H54 (cell line): Measurements from ENCODE around the gene IGSF21.

Experiments
- DNase-seq: peaks from one replicate; pipeline ENCODE4 v3.0.0; 2011; ENCODE audit warnings: low spot score, mixed read lengths; ENCODE audit not compliant: insufficient read length
- FAIRE-seq: peaks from 3 replicates; lab custom pipeline; 2011; peaks lifted over from hg19 to GRCh38; lab: Jason Lieb, UNC
- POLR2A ChIP-seq: IDR thresholded peaks from 2 replicates; pipeline ENCODE4 v1.6.1; 2011; ENCODE audit warnings: low read depth, mild to moderate bottlenecking, low read length

IGSF21 gene

GRCh38 chr1:18240906-18241305, 133.3 kb downstream of the IGSF21 start:
- FAIRE-seq (no peak), DNase-seq (no peak)
- no peak for TF ChIP-seq POLR2A

- FAIRE-seq = no peak
- TF ChIP-seq POLR2A = no peak
- DNase-seq = no peak
These were observed 134.3 kb downstream of the IGSF21 start for GRCh38 chr1:18241891-18242290.

DNA sequence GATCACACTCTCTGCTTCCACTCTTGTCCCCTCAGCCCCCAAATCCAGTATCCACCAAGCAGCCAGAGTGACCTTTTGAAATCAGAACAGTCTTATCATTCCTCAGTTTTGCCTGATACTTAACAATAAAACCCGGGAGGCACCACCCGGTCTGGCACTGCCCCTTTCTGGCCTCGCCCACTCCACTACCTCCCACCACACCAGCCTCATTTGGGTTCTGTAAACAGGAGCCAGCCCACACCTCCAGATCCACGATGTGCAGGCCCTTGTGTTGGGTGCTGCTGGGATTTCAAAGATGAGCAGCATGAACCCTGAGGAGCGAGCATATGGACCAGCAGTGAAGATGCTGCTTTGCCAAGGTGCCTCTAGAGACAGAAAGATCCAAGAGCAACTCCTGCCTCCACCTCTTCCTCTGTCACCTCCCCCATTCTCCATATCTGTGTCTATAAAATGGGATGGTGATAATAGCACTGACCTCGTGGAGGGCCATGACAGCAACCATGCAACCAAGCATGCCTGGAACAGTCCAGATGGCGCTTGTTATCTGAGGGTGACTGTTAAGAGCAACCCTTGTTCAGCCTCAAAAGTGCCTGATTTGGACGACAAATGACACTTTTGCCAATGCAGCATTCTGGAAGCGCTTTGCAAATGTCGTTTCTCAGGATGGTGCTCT, 136.0 kb downstream of the IGSF21 start:
- FAIRE-seq (no peak), DNase-seq (no peak)
- no peak for TF ChIP-seq POLR2A

- no peak for TF ChIP-seq POLR2A
- no peak for FAIRE-seq
These were observed 137.2 kb downstream of the IGSF21 start for GRCh38 chr1:18244762-18245161.

GRCh38 chr1:18245647-18246046, 138.0 kb downstream of the IGSF21 start:
- TF ChIP-seq POLR2A = no peak
- no peak for DNase-seq
- FAIRE-seq = no peak

More at GRCh38 chr1:18244762-18245161, 137.2 kb downstream of the IGSF21 start:
- no peak for DNase-seq

DNA sequence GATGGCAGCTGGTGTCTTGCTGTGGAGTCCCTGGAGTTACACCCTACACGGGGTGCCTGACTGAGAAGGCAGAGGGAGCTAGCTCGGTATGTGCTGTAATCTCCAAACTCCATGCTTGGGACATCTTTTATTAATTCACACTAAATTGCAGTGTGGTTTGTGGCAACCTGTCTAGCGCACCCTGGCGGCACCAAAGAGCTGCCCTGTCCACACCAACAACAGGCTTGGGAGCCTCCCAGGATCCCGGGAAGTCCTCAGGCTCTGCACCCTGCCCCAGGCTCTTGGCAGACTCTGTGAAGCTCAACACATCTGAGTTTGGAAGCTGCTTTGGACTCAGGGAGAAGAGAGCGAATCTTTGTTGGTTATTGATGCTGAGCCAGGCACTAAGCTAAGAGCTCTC, 138.9 kb downstream of the IGSF21 start:
- FAIRE-seq (no peak), DNase-seq (peak; percentile 5)
- TF ChIP-seq POLR2A = no peak

- DNase-seq (no peak), FAIRE-seq (no peak)
- no peak for TF ChIP-seq POLR2A
These were observed 139.6 kb downstream of the IGSF21 start for GRCh38 chr1:18247151-18247550.

DNA sequence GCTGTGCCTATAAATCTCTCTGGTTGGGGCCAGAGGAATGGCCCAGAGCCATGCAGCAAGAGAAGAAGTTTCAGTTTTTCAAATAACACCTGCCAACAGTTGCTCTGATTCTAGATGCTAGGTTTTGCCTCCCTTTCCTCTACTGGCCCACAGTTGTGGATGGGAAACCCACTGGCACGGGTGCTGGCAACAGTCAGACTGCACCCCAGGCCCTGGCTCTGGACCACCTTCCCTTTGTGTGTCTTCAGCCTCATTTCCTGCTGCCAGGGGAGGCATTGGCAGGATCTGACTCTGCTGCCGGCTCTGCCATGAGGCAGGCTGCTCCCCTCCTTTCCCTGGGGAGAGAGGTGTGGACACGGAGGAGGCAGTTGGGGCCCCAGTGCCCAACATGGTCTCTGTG, 142.0 kb downstream of the IGSF21 start:
- FAIRE-seq = no peak

DNA sequence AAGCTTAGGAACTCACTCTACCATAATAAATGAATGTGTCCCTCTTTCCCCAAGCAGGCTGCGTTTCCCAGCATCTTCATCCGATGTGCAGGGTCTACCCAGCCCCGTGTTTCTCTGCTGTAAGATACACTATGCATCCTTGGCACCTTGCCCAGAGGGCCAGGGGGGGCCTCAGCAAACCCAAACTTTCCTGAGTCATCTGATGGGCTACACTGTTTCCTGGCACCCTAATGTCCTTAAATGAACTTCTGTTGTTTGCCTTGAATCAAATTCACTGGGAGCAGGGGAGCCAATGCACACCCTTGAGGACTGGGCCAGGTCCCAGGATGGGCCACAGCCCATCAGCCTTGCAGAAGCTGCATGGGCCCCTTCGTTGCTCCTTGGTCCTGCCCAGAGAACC, 145.5 kb downstream of the IGSF21 start:
- no peak for DNase-seq
- TF ChIP-seq POLR2A = no peak
- no peak for FAIRE-seq

More for the DNA sequence above, 142.0 kb downstream of the IGSF21 start:
- DNase-seq = no peak
- no peak for TF ChIP-seq POLR2A

- TF ChIP-seq POLR2A = no peak
- DNase-seq (peak; percentile 31), FAIRE-seq (no peak)
These were observed 149.0 kb downstream of the IGSF21 start for GRCh38 chr1:18256282-18257235.

- TF ChIP-seq POLR2A = no peak
- DNase-seq = no peak
- no peak for FAIRE-seq
These were observed 150.2 kb downstream of the IGSF21 start for GRCh38 chr1:18257778-18258177.

DNA sequence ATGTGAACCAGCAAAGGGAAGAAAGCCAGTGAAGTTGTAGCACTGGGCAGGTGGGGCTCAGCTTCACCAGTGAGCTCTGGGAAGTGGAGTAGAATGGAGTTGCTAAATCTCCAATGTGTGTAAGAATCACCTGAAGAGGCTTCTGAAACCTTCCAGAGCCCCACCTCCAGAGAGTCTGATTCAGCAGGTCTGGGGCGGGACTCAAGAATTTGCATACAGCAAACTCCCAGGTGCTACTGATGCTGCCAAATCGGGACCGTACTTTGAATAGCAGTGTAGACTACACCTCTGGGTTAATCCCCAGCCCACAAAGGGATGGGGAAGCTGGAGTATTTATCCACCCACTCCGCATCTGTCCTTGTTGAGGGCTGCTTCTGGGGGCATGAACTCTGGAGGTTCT, 154.3 kb downstream of the IGSF21 start:
- DNase-seq = no peak
- no peak for TF ChIP-seq POLR2A
- FAIRE-seq = no peak

- TF ChIP-seq POLR2A = no peak
- DNase-seq (no peak), FAIRE-seq (no peak)
These were observed 155.1 kb downstream of the IGSF21 start for GRCh38 chr1:18262726-18263125.

DNA sequence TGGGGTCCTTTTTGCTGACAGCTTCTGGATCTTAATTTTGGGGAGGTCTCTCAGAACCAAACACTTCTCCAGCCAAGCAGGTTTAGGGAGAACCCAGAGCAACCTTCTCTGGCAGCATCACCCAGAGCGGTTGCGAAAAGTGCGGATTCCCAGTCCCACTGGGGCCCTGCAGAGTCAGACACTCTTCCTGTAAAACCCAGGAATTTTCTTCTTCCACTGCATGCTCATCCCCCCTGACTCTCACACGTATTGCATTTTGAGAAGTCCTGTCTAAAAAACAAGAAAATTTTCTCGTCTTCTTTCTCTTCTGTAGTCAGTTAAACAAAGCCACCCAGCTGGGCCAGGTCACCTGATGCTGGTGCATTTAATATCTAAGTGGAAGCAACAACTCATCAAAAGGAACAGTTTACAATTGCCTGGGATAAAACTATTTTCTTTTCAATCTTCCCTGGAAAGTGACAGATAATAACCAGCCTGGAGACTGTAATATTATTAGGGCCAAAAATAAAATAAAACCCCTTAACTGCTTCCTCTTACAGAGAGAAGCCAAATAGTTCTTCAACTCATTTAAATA, 156.0 kb downstream of the IGSF21 start:
- no peak for FAIRE-seq
- no peak for DNase-seq
- TF ChIP-seq POLR2A = no peak
